ENCODE results near the gene PSMD13. TPM values are rescaled to one million over a fixed set of nuclear protein-coding genes. Genes with fewer than 3 reads are reported as not detected.

PSMD13 gene
- total and polyA plus RNA-seq, 2 of the 13 experiments (the other 11 are each of a cell fraction or from before 2014, with no cell fraction given) = 83.0 to 117 TPM

DNA sequence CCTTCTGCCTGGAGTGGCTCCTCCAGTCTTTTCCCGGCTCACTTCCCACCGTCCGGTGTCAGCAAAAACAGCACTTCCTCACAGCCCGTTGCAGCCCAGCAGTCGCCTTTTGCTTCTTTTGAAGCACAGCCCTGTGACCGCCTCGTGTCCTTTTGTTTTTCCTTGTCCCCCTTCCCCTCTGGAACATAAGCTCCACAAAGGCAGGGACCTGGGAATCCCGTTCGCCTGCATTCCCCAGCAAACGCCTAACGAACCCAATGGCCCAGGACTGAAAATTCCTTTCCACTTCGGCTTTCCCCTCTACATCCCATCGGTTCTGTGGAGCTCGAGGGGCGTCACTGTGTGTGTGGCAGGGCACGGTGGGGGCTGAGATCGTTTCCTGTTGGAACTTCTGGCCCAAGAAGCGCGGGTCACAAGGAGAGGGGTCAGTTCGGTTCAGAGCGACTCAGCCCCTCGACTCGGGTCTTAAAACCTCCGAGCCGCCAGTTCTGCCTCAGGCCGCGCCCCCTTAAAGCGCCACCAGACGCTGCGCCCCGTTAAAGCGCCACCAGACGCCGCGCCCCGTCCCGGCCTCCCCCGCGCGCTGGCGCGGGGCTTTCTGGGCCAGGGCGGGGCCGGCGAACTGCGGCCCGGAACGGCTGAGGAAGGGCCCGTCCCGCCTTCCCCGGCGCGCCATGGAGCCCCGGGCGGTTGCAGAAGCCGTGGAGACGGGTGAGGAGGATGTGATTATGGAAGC is 28.4 kb upstream of the PSMD13 start (continued):
- TF ChIP-seq, protein P1, sequence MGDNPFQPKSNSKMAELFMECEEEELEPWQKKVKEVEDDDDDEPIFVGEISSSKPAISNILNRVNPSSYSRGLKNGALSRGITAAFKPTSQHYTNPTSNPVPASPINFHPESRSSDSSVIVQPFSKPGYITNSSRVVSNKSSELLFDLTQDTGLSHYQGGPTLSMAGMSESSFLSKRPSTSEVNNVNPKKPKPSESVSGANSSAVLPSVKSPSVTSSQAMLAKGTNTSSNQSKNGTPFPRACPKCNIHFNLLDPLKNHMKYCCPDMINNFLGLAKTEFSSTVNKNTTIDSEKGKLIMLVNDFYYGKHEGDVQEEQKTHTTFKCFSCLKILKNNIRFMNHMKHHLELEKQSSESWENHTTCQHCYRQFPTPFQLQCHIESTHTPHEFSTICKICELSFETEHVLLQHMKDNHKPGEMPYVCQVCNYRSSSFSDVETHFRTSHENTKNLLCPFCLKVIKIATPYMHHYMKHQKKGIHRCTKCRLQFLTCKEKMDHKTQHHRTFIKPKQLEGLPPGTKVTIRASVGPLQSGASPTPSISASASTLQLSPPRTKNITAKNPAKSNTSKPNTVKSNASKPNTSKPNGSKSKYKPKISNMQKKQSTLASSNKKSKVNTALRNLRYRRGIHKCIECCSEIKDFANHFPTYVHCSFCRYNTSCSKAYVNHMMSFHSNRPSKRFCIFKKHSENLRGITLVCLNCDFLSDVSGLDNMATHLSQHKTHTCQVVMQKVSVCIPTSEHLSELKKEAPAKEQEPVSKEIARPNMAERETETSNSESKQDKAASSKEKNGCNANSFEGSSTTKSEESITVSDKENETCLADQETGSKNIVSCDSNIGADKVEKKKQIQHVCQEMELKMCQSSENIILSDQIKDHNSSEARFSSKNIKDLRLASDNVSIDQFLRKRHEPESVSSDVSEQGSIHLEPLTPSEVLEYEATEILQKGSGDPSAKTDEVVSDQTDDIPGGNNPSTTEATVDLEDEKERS (CRISPR knock-in tag; IDR thresholded peaks at IDR 0.05) = no peak
- TF ChIP-seq SALL1 (CRISPR knock-in tag; IDR thresholded peaks at IDR 0.05) = no peak; the same call in 1 of the 2 replicates
- no peak for TF ChIP-seq PTBP1 (IDR thresholded peaks at IDR 0.05; ENCODE audit: low read depth, low read length, poor library complexity, severe bottlenecking)
- TF ChIP-seq ZNF326 (CRISPR knock-in tag; IDR thresholded peaks at IDR 0.05; ENCODE audit: borderline replicate concordance) = no peak
- TF ChIP-seq POLR2G (IDR thresholded peaks at IDR 0.05; ENCODE audit: low read depth, low read length) = peak; percentile 73
- TF ChIP-seq ZNF816 (CRISPR knock-in tag; IDR thresholded peaks at IDR 0.05; ENCODE audit: borderline replicate concordance) = no peak
- TF ChIP-seq POLR2AphosphoS5 (IDR thresholded peaks at IDR 0.05; ENCODE audit: low read depth, low read length) = peak; percentile 71
- no peak for TF ChIP-seq TBX3 (IDR thresholded peaks at IDR 0.05; ENCODE audit: borderline replicate concordance)
- no peak for TF ChIP-seq XBP1 (CRISPR knock-in tag; IDR thresholded peaks at IDR 0.05)
- no peak for TF ChIP-seq ZNF24 (IDR thresholded peaks at IDR 0.05)
- no peak for TF ChIP-seq ATF7-NPFF (CRISPR knock-in tag; IDR thresholded peaks at IDR 0.05; ENCODE audit: low read depth)
- TF ChIP-seq FOXK2 (IDR thresholded peaks at IDR 0.05) = no peak
- TF ChIP-seq ZNF549 (CRISPR knock-in tag; IDR thresholded peaks at IDR 0.05) = no peak
- no peak for TF ChIP-seq CBX1 (IDR thresholded peaks at IDR 0.05; ENCODE audit: low read depth)
- TF ChIP-seq EHMT2 (IDR thresholded peaks at IDR 0.05; ENCODE audit: borderline replicate concordance, low read depth, low read length) = no peak
- TF ChIP-seq DMAP1 (CRISPR knock-in tag; IDR thresholded peaks at IDR 0.05) = peak; percentile 42; the same call in 1 of the 2 replicates
- no peak for TF ChIP-seq NFIB (CRISPR knock-in tag; IDR thresholded peaks at IDR 0.05; ENCODE audit: borderline replicate concordance)
- TF ChIP-seq, protein P2, sequence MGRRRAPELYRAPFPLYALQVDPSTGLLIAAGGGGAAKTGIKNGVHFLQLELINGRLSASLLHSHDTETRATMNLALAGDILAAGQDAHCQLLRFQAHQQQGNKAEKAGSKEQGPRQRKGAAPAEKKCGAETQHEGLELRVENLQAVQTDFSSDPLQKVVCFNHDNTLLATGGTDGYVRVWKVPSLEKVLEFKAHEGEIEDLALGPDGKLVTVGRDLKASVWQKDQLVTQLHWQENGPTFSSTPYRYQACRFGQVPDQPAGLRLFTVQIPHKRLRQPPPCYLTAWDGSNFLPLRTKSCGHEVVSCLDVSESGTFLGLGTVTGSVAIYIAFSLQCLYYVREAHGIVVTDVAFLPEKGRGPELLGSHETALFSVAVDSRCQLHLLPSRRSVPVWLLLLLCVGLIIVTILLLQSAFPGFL (CRISPR knock-in tag; IDR thresholded peaks at IDR 0.05) = no peak
- no peak for TF ChIP-seq ZNF709 (CRISPR knock-in tag; IDR thresholded peaks at IDR 0.05)
- TF ChIP-seq ZNF747 (CRISPR knock-in tag; IDR thresholded peaks at IDR 0.05; ENCODE audit: borderline replicate concordance) = no peak; the same call in 1 of the 2 replicates
- TF ChIP-seq ZNF432 (CRISPR knock-in tag; IDR thresholded peaks at IDR 0.05; ENCODE audit: borderline replicate concordance) = no peak
- TF ChIP-seq U2AF2 (IDR thresholded peaks at IDR 0.05; ENCODE audit: low read depth, low read length) = no peak
- no peak for TF ChIP-seq FOXM1 (CRISPR knock-in tag; IDR thresholded peaks at IDR 0.05)
- peak; percentile 8; the same call in 1 of the 2 replicates for TF ChIP-seq ZNF317 (CRISPR knock-in tag; IDR thresholded peaks at IDR 0.05)
- TF ChIP-seq ZNF207 (IDR thresholded peaks at IDR 0.05; ENCODE audit: borderline replicate concordance) = no peak
- TF ChIP-seq TGIF2 (CRISPR knock-in tag; IDR thresholded peaks at IDR 0.05) = no peak
- TF ChIP-seq ZFP36L2 (CRISPR knock-in tag; IDR thresholded peaks at IDR 0.05) = no peak
- no peak for TF ChIP-seq BCL6 (CRISPR knock-in tag; IDR thresholded peaks at IDR 0.05)
- TF ChIP-seq ESRRA (CRISPR knock-in tag; IDR thresholded peaks at IDR 0.05; ENCODE audit: low read depth) = no peak; the same call in 1 of the 2 replicates

Data from HepG2 (cell line).